PC-9 (cell line): ENCODE results near the gene TRPM1.

Source experiments
- EZH2 ChIP-seq: fragments of 200-600 bp; sonication (generic); IDR thresholded peaks from 2 replicates; pipeline ENCODE4 v1.8.0; 2017; ENCODE audit warnings: antibody characterized with exemption, low read depth
- TF ChIP-seq, protein P1 (sequence below): fragments of 200-600 bp; sonication (generic); conservative IDR thresholded peaks from 2 replicates; pipeline ENCODE4 v1.6.1; 2017; ENCODE audit warnings: mixed run types, antibody characterized with exemption, mild to moderate bottlenecking, moderate library complexity

DNA sequence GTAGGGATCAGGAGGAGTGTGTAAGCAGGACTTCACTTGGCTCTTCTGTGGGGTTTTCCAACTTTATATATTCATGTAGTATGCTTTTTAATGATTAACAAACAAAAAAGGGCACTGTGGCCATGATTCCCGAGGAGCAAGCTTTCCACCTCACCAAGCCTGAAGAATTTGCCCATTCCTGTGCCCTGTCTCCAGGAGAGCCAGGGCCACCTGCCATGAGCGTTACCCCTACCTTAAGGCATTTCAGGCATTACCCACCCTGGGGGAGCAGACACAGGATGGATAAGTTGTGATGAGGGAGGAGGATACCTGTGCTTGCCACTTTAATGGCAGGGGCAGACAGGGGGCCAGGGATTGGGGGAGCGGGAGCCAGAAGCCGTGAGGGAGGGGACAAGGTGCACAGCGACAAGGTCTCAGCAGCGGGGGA lies 3.0 kb downstream of the TRPM1 start:
- TF ChIP-seq, protein P1, sequence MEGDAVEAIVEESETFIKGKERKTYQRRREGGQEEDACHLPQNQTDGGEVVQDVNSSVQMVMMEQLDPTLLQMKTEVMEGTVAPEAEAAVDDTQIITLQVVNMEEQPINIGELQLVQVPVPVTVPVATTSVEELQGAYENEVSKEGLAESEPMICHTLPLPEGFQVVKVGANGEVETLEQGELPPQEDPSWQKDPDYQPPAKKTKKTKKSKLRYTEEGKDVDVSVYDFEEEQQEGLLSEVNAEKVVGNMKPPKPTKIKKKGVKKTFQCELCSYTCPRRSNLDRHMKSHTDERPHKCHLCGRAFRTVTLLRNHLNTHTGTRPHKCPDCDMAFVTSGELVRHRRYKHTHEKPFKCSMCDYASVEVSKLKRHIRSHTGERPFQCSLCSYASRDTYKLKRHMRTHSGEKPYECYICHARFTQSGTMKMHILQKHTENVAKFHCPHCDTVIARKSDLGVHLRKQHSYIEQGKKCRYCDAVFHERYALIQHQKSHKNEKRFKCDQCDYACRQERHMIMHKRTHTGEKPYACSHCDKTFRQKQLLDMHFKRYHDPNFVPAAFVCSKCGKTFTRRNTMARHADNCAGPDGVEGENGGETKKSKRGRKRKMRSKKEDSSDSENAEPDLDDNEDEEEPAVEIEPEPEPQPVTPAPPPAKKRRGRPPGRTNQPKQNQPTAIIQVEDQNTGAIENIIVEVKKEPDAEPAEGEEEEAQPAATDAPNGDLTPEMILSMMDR, result no peak
- TF ChIP-seq EZH2, result no peak
